CD4-positive, alpha-beta T cell treated with Interleukin-17A for 4 hours (primary cell): ENCODE data around the gene SELENOO.
"Not testable (repeated sequence)": the region's sequence is repeated elsewhere in the genome, so short reads cannot be mapped to it uniquely, and the experiment has no call there.

Experiments used
- DNase-seq: peaks from one replicate; pipeline ENCODE4 v3.0.0-alpha.2; 2020; ENCODE audit warnings: mixed read lengths

SELENOO gene, protein sequence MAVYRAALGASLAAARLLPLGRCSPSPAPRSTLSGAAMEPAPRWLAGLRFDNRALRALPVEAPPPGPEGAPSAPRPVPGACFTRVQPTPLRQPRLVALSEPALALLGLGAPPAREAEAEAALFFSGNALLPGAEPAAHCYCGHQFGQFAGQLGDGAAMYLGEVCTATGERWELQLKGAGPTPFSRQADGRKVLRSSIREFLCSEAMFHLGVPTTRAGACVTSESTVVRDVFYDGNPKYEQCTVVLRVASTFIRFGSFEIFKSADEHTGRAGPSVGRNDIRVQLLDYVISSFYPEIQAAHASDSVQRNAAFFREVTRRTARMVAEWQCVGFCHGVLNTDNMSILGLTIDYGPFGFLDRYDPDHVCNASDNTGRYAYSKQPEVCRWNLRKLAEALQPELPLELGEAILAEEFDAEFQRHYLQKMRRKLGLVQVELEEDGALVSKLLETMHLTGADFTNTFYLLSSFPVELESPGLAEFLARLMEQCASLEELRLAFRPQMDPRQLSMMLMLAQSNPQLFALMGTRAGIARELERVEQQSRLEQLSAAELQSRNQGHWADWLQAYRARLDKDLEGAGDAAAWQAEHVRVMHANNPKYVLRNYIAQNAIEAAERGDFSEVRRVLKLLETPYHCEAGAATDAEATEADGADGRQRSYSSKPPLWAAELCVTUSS

DNA sequence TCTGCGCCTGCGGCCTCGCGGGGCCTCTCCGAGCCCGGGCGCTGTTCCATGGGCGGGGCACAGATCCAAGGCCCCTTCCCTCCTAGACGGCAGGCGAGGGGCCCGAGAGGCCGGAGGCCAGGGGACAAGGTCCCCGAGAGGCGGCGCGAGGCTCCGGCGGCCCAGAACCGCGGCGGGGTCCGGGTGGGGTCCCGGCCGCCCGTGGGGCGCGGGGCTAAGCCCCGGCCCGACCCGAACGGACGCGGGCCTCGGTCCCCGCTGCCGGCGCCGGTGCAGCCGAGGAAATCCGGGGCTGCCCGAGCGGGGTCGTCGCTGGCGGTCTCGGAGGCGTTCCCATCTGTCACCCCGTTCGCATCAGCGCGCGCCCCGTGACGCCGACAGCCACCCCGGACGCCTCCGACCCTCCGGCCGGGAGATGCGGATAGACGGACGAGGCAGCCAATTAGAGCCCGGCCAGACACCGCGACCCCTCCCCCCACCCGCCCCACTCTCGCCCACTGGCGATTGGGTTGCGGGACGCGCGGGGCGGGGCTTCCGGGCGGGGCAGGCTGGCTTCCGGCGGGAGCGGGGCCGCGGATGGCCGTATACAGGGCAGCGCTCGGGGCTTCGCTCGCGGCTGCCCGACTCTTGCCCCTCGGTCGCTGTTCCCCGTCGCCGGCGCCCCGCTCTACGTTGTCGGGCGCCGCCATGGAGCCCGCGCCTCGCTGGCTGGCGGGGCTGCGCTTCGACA, at the start of gene SELENOO:
SELENOO (plus strand) TSS at position 551 of the 730 bp plus-strand sequence; CDS start at position 577, 26 bp downstream.
- peak; percentile 97 for DNase-seq

- no peak for DNase-seq
These were observed 49.0 kb upstream of the SELENOO start for GRCh38 chr22:50151571-50152537.

- DNase-seq: no peak
These were observed 47.6 kb upstream of the SELENOO start for GRCh38 chr22:50153056-50153755.

DNA sequence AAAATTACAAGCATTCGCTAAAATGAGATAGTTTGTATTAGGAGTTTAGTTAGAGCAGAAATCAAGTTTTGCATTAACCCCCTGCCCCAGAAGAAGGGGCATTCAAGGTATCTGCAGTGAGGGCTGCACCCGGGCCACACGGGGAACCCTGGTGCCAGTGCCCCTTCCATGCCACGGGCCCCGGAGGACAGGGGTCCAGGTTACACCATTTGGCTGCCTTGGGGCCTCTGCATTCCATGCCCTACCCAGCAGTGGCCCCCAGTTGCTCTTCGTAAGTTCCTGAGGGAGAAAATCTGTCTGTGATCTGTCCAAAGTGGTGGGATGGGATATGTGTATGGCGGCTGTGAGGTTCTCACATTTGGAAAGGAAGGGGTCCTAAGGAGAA, 47.1 kb upstream of the SELENOO start:
- no peak for DNase-seq

GRCh38 chr22:50157709-50158375, 43.0 kb upstream of the SELENOO start:
- DNase-seq: no peak

DNA sequence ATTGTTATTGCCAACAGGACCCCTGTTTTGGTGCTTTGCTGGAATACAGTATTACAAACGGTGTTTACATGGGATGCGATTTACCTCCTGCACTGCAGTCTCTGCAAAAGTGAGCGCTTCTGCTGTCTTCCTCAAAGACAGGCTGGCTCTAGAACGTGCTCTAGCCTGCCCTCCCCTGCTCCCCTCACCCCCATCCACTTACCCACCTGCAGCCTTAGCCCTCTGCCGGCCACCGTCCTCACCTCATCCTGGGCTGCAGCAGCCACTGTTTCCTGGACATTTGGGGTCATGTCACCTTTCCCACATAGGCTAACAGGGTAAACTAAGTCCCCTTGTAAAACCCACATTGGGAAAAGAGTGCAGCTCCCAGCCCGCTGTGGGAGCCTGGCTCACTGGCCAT, 39.9 kb upstream of the SELENOO start:
- no peak for DNase-seq

GRCh38 chr22:50161508-50162390, 39.1 kb upstream of the SELENOO start:
- DNase-seq: no peak

- no peak for DNase-seq
These were observed 38.3 kb upstream of the SELENOO start for GRCh38 chr22:50162391-50162956.

DNA sequence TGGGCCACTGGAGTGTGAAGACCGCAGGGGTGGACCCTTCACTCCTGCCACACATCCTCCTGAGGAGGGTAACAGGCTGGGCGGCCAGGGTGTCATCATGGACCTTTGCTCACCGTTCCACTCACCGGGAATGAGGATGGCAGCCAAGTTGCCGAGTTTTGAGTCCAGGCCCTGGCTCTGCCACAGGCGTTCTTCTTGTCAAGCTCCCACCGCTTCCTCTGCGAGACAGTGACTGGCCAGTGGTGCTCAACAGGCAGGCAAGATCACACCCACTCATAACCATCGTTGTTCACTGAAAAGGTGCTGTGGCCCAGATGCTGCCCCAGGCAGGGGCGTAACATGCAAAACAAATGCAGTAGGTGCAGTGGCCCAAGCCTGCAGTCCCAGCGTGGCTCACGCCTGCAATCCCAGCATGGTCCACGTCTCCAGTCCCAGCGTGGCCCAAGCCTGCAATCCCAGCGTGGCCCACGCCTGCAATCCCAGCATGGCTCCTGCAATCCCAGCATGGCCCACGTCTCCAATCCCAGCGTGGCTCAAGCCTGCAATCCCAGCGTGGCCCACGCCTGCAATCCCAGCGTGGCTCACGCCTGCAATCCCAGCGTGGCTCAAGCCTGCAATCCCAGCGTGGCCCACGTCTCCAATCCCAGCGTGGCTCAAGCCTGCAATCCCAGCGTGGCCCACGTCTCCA, 35.2 kb upstream of the SELENOO start:
- no peak for DNase-seq

DNA sequence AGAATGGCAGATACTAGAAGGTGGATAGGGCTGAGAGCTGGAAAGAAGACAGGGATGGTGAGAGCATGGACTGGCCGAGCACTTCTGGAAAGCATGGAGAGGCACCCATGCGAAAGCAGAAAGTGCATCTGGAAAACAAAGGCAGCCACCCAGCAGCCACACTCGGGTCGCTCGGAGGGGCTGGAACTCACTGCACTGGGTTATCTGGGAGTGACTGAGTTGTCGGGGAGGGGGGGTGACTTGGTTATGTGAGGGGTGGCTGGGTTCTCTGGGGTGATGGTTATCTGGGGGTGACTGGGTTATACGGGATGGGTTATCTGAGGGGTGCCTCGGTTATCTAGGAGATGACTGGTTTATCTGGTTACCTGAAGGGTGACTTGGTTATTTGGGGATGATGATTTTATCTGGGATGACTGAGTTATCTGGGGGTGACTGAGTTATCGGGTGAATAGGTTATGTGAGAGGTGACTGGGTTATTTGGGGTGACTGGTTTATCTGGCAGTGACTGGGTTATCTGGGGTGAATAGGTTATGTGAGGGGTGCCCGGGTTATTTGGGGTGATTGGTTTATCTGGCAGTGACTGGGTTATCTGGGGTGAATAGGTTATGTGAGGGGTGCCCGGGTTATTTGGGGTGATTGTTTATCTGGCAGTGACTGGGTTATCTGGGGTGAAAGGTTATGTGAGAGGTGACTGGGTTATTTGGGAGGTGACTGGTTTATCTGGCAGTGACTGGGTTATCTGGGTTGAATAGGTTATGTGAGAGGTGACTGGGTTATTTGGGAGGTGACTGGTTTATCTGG, 32.9 kb upstream of the SELENOO start:
- no peak for DNase-seq

DNA sequence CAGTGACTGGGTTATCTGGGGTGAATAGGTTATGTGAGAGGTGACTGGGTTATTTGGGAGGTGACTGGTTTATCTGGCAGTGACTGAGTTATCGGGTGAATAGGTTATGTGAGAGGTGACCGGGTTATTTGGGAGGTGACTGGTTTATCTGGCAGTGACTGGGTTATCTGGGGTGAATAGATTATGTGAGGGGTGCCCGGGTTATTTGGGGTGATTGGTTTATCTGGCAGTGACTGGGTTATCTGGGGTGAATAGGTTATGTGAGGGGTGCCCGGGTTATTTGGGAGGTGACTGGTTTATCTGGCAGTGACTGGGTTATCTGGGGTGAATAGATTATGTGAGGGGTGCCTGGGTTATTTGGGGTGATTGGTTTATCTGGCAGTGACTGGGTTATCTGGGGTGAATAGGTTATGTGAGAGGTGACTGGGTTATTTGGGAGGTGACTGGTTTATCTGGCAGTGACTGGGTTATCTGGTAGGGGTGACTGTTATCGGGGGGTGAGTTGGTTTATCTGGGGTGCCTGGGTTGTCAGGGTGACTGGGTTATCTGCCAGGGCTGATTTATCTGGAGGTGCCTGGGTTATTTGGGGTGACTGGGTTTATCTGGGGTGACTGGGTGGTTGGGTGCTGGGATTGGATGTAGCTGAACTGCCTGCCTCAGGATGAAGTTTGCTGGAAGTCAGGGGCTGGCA, 32.2 kb upstream of the SELENOO start:
- not testable (repeated sequence) for DNase-seq

- DNase-seq: no peak
These were observed 31.5 kb upstream of the SELENOO start for GRCh38 chr22:50169181-50169759.

DNA sequence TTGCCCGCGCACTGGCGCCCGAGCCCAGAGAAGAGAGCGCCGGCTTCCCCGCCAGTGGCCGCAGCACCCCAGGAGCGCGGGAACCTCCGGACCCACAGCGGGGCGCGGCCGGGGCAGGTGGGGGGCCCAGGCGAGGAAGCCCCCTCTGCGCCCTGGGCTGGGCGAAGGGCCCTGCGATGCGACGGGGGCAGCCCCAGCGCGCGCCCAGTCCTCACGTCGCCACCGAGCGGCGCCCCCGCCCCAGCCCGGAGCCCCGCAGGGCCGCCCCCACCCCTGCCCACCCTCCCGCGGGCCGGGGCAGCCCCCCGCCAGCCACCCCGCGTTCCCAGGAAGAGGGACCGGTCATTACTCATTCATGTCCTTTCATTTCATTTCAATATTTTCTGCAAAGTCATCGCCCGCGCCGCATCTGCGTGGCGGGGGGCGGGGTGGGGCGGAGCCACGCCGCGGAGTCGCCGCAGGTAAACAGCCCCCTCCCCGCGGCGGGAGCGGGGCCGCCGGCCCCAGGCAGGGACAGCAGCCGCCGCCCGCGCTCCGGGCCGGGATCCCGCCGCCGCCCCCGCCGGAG, 31.0 kb upstream of the SELENOO start:
- DNase-seq: peak; percentile 42

DNA sequence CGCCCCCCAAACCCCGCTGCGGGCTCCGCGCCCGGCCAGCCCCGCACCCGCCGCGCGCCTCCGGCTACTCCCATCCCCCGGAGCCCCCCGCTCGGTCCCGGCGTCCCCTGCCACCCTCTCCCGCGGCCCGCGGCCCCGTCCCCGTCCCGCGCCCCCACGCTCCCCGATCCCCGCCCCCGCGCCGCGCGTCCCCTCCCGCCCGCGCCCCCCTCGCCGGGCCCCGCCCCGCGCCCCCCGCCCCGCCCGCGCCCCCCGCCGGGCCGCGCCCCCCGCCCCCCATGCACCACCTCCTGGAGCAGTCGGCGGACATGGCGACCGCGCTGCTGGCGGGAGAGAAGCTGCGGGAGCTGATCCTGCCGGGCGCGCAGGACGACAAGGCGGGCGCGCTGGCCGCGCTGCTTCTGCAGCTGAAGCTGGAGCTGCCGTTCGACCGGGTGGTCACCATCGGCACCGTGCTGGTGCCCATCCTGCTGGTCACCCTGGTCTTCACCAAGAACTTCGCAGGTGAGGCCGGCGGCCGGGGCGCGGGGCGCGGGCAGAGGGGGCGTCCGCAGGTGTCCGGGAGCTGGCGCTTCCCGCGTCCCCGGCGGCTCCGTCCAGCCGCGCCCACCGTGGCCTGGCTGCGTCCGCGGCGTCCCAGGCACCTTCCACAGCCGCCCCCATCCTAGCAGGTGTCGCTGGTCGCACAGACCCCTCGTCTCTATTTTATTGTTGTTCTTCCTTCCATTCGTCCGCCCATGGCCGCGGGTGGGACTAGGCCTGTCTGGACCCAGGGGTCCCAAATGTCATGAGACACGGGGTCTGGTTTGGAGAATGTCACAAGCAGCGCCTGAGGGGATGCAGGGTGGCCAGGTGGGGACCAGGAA, 30.1 kb upstream of the SELENOO start, which contains the start of gene PANX2:
PANX2 (plus strand) TSS at position 279 of the 866 bp plus-strand sequence; CDS start at position 279, 0 bp downstream.
- no peak for DNase-seq

GRCh38 chr22:50171319-50171964, 29.4 kb upstream of the SELENOO start:
- DNase-seq: no peak
